SK-N-SH treated with all-trans-retinoic acid at 6 μM for 48 hours (cell line): ENCODE results near the gene METTL27.

Source experiments
- ATAC-seq: fragments of 200-7000 bp; cut with Tn5 transposase; 3 replicates; pipeline ENCODE4 v1.9.1; 2020; ENCODE audit warnings: mild to moderate bottlenecking, moderate library complexity
- BACH2 ChIP-seq: fragments of 250-450 bp; sonication (Bioruptor Pico); IDR thresholded peaks from 2 replicates; pipeline ENCODE4 v1.9.0; 2021; ENCODE audit warnings: mild to moderate bottlenecking, borderline replicate concordance
- CREB5 ChIP-seq: fragments of 250-450 bp; sonication (Bioruptor Pico); IDR thresholded peaks from 2 replicates; pipeline ENCODE4 v1.5.1; 2020; ENCODE audit warnings: low read depth, mild to moderate bottlenecking, moderate library complexity
- CSDC2 ChIP-seq: fragments of 250-450 bp; sonication (Bioruptor Pico); IDR thresholded peaks from 2 replicates; pipeline ENCODE4 v1.5.0; 2020; ENCODE audit warnings: mild to moderate bottlenecking, moderate library complexity
- CSRNP3 ChIP-seq: fragments of 250-450 bp; sonication (Bioruptor Pico); IDR thresholded peaks from 2 replicates; pipeline ENCODE4 v1.5.1; 2021; ENCODE audit warnings: mild to moderate bottlenecking, moderate library complexity
- ESRRG ChIP-seq: fragments of 250-450 bp; sonication (Bioruptor Pico); IDR thresholded peaks from 2 replicates; pipeline ENCODE4 v1.6.1; 2021; ENCODE audit warnings: mild to moderate bottlenecking
- GLIS3 ChIP-seq: fragments of 250-450 bp; sonication (Bioruptor Pico); IDR thresholded peaks from 2 replicates; pipeline ENCODE4 v1.5.0; 2020; ENCODE audit warnings: mild to moderate bottlenecking, moderate library complexity
- ISL1 ChIP-seq: fragments of 250-450 bp; sonication (Bioruptor Pico); IDR thresholded peaks from 2 replicates; pipeline ENCODE4 v2.1.2; 2022; ENCODE audit warnings: mild to moderate bottlenecking, moderate library complexity
- OSR1 ChIP-seq: fragments of 250-450 bp; sonication (Bioruptor Pico); IDR thresholded peaks from 2 replicates; pipeline ENCODE4 v1.8.0; 2022; ENCODE audit warnings: moderate library complexity, mild to moderate bottlenecking, inconsistent platforms
- SNAI2 ChIP-seq: fragments of 250-450 bp; sonication (Bioruptor Pico); IDR thresholded peaks from 2 replicates; pipeline ENCODE4 v1.5.0; 2020; ENCODE audit warnings: mild to moderate bottlenecking, moderate library complexity
- TOX ChIP-seq: fragments of 250-450 bp; sonication (Bioruptor Pico); IDR thresholded peaks from 2 replicates; pipeline ENCODE4 v1.8.0; 2021; ENCODE audit warnings: mild to moderate bottlenecking, moderate library complexity, borderline replicate concordance
- TSHZ2 ChIP-seq: fragments of 250-450 bp; sonication (Bioruptor Pico); IDR thresholded peaks from 2 replicates; pipeline ENCODE4 v1.5.0; 2020; ENCODE audit warnings: mild to moderate bottlenecking, moderate library complexity
- ZFP3 ChIP-seq: fragments of 250-450 bp; sonication (Bioruptor Pico); IDR thresholded peaks from 2 replicates; pipeline ENCODE4 v1.5.0; 2020; ENCODE audit warnings: mild to moderate bottlenecking, moderate library complexity
- ZNF70 ChIP-seq: fragments of 450-650 bp; formaldehyde crosslinking; IDR thresholded peaks from 2 replicates; pipeline ENCODE4 v1.5.0; 2020; ENCODE audit warnings: mild to moderate bottlenecking, moderate library complexity
- ZNF8 ChIP-seq: fragments of 450-650 bp; formaldehyde crosslinking; IDR thresholded peaks from 2 replicates; pipeline ENCODE4 v1.5.0; 2020; ENCODE audit warnings: mild to moderate bottlenecking, moderate library complexity
- TF ChIP-seq, protein P1 (sequence below): fragments of 250-450 bp; sonication (Bioruptor Pico); IDR thresholded peaks from 2 replicates; pipeline ENCODE4 v1.8.0; 2021; ENCODE audit warnings: low read depth, mild to moderate bottlenecking, moderate library complexity, borderline replicate concordance
- TF ChIP-seq, protein P2 (sequence below): fragments of 250-450 bp; sonication (Bioruptor Pico); IDR thresholded peaks from 2 replicates; pipeline ENCODE4 v1.8.0; 2020; ENCODE audit warnings: mild to moderate bottlenecking, moderate library complexity, borderline replicate concordance

METTL27 gene

DNA sequence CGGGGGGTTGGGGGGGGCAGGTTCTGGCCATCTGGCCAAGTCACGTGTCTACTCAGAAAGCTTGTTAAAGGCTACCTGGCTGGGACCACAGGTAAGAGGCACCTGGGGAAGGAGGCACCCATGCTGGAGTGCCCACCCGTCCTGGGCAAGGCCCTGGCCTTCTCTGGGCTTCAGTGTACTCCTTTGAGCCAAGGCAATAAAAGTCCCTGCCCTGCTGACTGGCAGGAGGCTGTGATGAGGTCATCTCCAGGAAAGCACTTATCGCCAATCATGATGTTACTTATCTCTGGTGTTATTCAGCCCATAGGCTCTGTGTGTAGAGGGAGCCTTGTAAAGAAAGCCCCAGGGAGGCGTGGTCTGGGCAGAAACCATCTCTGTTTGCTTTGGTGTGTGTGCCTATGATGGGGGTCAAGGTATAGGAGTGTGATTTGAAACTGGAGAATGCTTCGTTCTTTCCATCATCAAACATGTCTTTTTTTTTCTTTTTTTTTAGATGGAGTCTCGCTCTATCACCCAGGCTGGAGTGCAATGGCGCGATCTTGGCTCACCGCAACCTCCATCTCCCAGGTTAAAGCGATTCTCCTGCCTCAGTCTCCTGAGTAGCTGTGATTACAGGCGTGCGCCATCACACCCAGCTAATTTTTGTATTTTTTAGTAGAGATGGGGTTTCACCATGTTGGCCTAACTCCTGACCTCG, 14.1 kb downstream of the METTL27 start:
- peak; percentile 90 for ATAC-seq
- TF ChIP-seq GLIS3 (CRISPR knock-in tag): no peak
- TF ChIP-seq ISL1 (CRISPR knock-in tag): peak; percentile 55
- TF ChIP-seq CREB5 (CRISPR knock-in tag): peak; percentile 45; the same call in 1 of the 2 replicates
- TF ChIP-seq, protein P1, sequence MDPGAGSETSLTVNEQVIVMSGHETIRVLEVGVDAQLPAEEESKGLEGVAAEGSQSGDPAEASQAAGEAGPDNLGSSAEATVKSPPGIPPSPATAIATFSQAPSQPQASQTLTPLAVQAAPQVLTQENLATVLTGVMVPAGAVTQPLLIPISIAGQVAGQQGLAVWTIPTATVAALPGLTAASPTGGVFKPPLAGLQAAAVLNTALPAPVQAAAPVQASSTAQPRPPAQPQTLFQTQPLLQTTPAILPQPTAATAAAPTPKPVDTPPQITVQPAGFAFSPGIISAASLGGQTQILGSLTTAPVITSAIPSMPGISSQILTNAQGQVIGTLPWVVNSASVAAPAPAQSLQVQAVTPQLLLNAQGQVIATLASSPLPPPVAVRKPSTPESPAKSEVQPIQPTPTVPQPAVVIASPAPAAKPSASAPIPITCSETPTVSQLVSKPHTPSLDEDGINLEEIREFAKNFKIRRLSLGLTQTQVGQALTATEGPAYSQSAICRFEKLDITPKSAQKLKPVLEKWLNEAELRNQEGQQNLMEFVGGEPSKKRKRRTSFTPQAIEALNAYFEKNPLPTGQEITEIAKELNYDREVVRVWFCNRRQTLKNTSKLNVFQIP (CRISPR knock-in tag): no peak
- no peak for TF ChIP-seq ESRRG
- 0 out of 2 replicates have a peak, but pooled peaks have one; percentile 48 for TF ChIP-seq SNAI2 (CRISPR knock-in tag)
- TF ChIP-seq ZNF8 (CRISPR knock-in tag): no peak
- TF ChIP-seq, protein P2, sequence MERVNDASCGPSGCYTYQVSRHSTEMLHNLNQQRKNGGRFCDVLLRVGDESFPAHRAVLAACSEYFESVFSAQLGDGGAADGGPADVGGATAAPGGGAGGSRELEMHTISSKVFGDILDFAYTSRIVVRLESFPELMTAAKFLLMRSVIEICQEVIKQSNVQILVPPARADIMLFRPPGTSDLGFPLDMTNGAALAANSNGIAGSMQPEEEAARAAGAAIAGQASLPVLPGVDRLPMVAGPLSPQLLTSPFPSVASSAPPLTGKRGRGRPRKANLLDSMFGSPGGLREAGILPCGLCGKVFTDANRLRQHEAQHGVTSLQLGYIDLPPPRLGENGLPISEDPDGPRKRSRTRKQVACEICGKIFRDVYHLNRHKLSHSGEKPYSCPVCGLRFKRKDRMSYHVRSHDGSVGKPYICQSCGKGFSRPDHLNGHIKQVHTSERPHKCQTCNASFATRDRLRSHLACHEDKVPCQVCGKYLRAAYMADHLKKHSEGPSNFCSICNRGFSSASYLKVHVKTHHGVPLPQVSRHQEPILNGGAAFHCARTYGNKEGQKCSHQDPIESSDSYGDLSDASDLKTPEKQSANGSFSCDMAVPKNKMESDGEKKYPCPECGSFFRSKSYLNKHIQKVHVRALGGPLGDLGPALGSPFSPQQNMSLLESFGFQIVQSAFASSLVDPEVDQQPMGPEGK (CRISPR knock-in tag): no peak
- no peak for TF ChIP-seq ZNF70 (CRISPR knock-in tag)
- no peak; the same call in 1 of the 2 replicates for TF ChIP-seq CSRNP3 (CRISPR knock-in tag)
- peak; percentile 67; the same call in 1 of the 2 replicates for TF ChIP-seq ZFP3 (CRISPR knock-in tag)
- no peak for TF ChIP-seq TOX (CRISPR knock-in tag)
- 0 out of 2 replicates have a peak, but pooled peaks have one; percentile 8 for TF ChIP-seq TSHZ2

GRCh38 chr7:73827567-73828106, 14.7 kb downstream of the METTL27 start:
- no peak for TF ChIP-seq ZNF70 (CRISPR knock-in tag)
- TF ChIP-seq OSR1 (CRISPR knock-in tag): no peak
- no peak for TF ChIP-seq ESRRG
- no peak for TF ChIP-seq BACH2 (CRISPR knock-in tag)
- TF ChIP-seq, all 23 proteins: peak for 0
- peak; percentile 46 for ATAC-seq

- no peak for ATAC-seq
- TF ChIP-seq CREB5 (CRISPR knock-in tag) (no peak), TSHZ2 (no peak), CSDC2 (no peak), OSR1 (CRISPR knock-in tag) (no peak), ESRRG (no peak), ISL1 (CRISPR knock-in tag) (no peak)
- TF ChIP-seq, protein P1 (CRISPR knock-in tag): no peak
Observed at GRCh38 chr7:73824986-73825385, 17.3 kb downstream of the METTL27 start.
